Measurements from ENCODE around the gene RANBP17.
"Not testable (repeated sequence)": the region's sequence is repeated elsewhere in the genome, so short reads cannot be mapped to it uniquely, and the experiment has no call there.

RANBP17 gene

GRCh38 chr5:170941788-170942187 is 80.0 kb downstream of the RANBP17 start:
- no peak for DNase-seq (ENCODE audit: low read depth, low spot score)

GRCh38 chr5:170945275-170945674 is 83.5 kb downstream of the RANBP17 start:
- DNase-seq (ENCODE audit: low read depth, low spot score) = no peak

GRCh38 chr5:170960567-170960966 is 98.7 kb downstream of the RANBP17 start:
- DNase-seq (ENCODE audit: low read depth, low spot score) = no peak

- DNase-seq (ENCODE audit: low read depth, low spot score) = no peak
Observed at GRCh38 chr5:170963521-170963920, 101.7 kb downstream of the RANBP17 start.

- DNase-seq (ENCODE audit: low read depth, low spot score) = no peak
Observed at GRCh38 chr5:170974461-170974860, 112.6 kb downstream of the RANBP17 start.

- DNase-seq (ENCODE audit: low read depth, low spot score) = not testable (repeated sequence)
Observed at GRCh38 chr5:170980261-170980660, 118.4 kb downstream of the RANBP17 start.

GRCh38 chr5:170985486-170985885 is 123.7 kb downstream of the RANBP17 start:
- DNase-seq (ENCODE audit: low read depth, low spot score) = no peak

GRCh38 chr5:170986598-170986997 is 124.8 kb downstream of the RANBP17 start:
- DNase-seq (ENCODE audit: low read depth, low spot score) = peak; percentile 9

GRCh38 chr5:170993476-170993875 is 131.7 kb downstream of the RANBP17 start:
- DNase-seq (ENCODE audit: low read depth, low spot score) = no peak

GRCh38 chr5:171010086-171010485 is 148.3 kb downstream of the RANBP17 start:
- no peak for DNase-seq (ENCODE audit: low read depth, low spot score)

- DNase-seq (ENCODE audit: low read depth, low spot score) = no peak
Observed at GRCh38 chr5:171010816-171011215, 149.0 kb downstream of the RANBP17 start.

- no peak for DNase-seq (ENCODE audit: low read depth, low spot score)
Observed at GRCh38 chr5:171023508-171023907, 161.7 kb downstream of the RANBP17 start.

GRCh38 chr5:171024084-171024483 is 162.3 kb downstream of the RANBP17 start:
- no peak for DNase-seq (ENCODE audit: low read depth, low spot score)

- no peak for DNase-seq (ENCODE audit: low read depth, low spot score)
Observed at GRCh38 chr5:171029401-171029800, 167.6 kb downstream of the RANBP17 start.

GRCh38 chr5:171031977-171032376 is 170.2 kb downstream of the RANBP17 start:
- no peak for DNase-seq (ENCODE audit: low read depth, low spot score)

GRCh38 chr5:171032435-171032973 is 170.7 kb downstream of the RANBP17 start:
- no peak for DNase-seq (ENCODE audit: low read depth, low spot score)

- DNase-seq (ENCODE audit: low read depth, low spot score) = not testable (repeated sequence)
Observed at GRCh38 chr5:171041893-171042292, 180.1 kb downstream of the RANBP17 start.

GRCh38 chr5:171050916-171051315 is 189.1 kb downstream of the RANBP17 start:
- no peak for DNase-seq (ENCODE audit: low read depth, low spot score)

GRCh38 chr5:171055875-171056454 is 194.1 kb downstream of the RANBP17 start:
- DNase-seq (ENCODE audit: low read depth, low spot score) = no peak

- DNase-seq (ENCODE audit: low read depth, low spot score) = no peak
Observed at GRCh38 chr5:171067540-171068130, 205.8 kb downstream of the RANBP17 start.

GRCh38 chr5:171074747-171075146 is 212.9 kb downstream of the RANBP17 start:
- no peak for DNase-seq (ENCODE audit: low read depth, low spot score)

- no peak for DNase-seq (ENCODE audit: low read depth, low spot score)
Observed at GRCh38 chr5:171080186-171080938, 218.5 kb downstream of the RANBP17 start.

- DNase-seq (ENCODE audit: low read depth, low spot score) = no peak
Observed at GRCh38 chr5:171081319-171081718, 219.5 kb downstream of the RANBP17 start.

All from smooth muscle cell of the brain vasculature (primary cell).